Testis (tissue), 3 donors: ENCODE results near the gene LRRC2. TPM values are rescaled to one million over a fixed set of nuclear protein-coding genes. Genes with fewer than 3 reads are reported as not detected.

Source experiments
- DNase-seq: peaks from one replicate; pipeline ENCODE4 v3.0.0-alpha.2; 2019
- H3K27ac ChIP-seq, 2 donors: fragments of 200-600 bp; sonication (generic); one replicate each; pipeline ENCODE4 v1.5.1; 2019
- H3K27me3 ChIP-seq: fragments of 200-600 bp; sonication (generic); one replicate; pipeline ENCODE4 v1.5.1; 2019
- H3K36me3 ChIP-seq: fragments of 200-600 bp; sonication (generic); one replicate; pipeline ENCODE4 v1.5.1; 2017; ENCODE audit warnings: low read depth; ENCODE audit errors: missing control alignments
- H3K4me1 ChIP-seq: fragments of 200-600 bp; sonication (generic); one replicate; pipeline ENCODE4 v1.5.1; 2019
- H3K4me3 ChIP-seq, 2 donors: fragments of 200-600 bp; sonication (generic); one replicate each; pipeline ENCODE4 v1.5.1; 2017 to 2019
- H3K9me3 ChIP-seq: fragments of 200-600 bp; sonication (generic); one replicate; pipeline ENCODE4 v1.5.1; 2017
- POLR2A ChIP-seq: fragments of 450-650 bp; IDR thresholded peaks from one replicate; pipeline ENCODE4 v1.6.1; 2017; ENCODE audit warnings: antibody characterized with exemption, mild to moderate bottlenecking, moderate library complexity
- WGBS, 2 donors: methylation state at CpG; one replicate each; pipeline ENCODE4 v1.1.5; 2018; 5-methylcytosine and 5-hydroxymethylcytosine counted together
- intact Hi-C: fragments of 100-400 bp; cut with DNase I; formaldehyde crosslinking; loops from one replicate; pipeline ENCODE4 v1.15.1; 2023; ENCODE audit warnings: low total_unique reads
- polyA plus RNA-seq: library from polyadenylated mRNA; stranded (reverse); fragments of 350-450 nt; fragmentation: Illumina TruSeq; extraction: RNeasy Lipid Tissue Mini Kit (QIAGEN cat#74804); gene quantifications from one replicate; pipeline ENCODE4 v1.2.3, GENCODE V29; 2014; ENCODE audit warnings: low read depth, low replicate concordance; ENCODE audit not compliant: insufficient read depth
- total RNA-seq, 2 donors: library from RNA; depleted of rRNA; stranded (reverse); fragments of >200 nt; gene quantifications; one replicate each; pipeline ENCODE4 v1.2.3, GENCODE V29; 2016
- TF ChIP-seq, protein P1 (sequence below), 3 experiments: fragments of 450-650 bp in 2 of 3; fragments of 200-600 bp in 1 of 3; sonication (generic) in 1 of 3; IDR thresholded peaks; one replicate each; pipeline ENCODE4 v1.5.1; 2016 to 2019; ENCODE audit warnings: antibody characterized with exemption in 3 of 3, mild to moderate bottlenecking in 2 of 3, moderate library complexity in 1 of 3

The LRRC2 gene
- total and polyA plus RNA-seq, 3 donors from 2014 or later = 0.71 to 2.2 (median 0.99) TPM

DNA sequence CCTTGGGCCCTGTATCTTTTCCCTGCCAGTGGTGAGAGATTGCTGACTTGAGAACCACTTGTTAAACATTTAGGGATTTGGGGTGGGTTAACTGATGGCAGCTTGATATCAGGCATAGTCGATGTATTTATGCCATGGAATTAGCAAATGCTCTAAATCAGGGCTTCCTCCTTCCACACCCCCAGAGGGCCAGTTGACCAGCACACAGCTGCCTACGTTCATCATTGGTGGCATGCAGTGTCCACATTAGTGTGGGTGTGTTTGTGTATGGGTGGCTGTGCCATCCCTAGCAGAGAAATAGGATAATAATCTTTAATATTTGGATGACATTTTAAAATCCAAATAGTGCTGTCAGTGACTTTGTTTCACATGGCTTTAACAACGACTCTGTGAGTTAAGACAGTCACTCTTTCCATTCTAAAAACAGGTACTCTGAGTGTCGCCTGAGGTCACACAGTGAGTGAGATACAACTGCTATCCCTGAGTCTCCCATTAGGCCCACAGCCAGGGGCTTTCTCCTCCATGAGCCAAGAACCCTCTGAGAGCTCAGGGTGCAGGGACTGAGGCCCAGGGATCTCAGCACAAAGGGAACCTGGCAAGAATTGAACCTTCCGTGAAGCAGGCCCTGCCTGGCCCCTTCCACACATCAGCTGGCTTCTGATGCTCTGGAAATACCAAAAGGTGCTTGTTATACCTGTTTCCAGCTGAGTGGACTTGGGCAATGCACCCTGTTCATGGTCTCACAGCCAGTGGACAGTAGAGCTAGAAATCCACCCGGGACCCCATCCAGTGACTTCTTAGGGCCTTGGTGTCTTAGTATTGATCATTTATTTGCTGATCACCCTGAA is 97.1 kb downstream of the LRRC2 start:
- intact Hi-C loops = no loop called here

GRCh38 chr3:46467562-46467961 is 98.5 kb downstream of the LRRC2 start:
- H3K27me3 ChIP-seq = no peaks in the 10 kb centered on the region
- H3K4me1 ChIP-seq = peaks cover 4% of the 10 kb centered on the region
- 88% methylated on average over 4 of the region's 4 CpGs for WGBS, 2 donors

More for the DNA sequence above, 97.1 kb downstream of the LRRC2 start:
- peaks cover 4% of the 10 kb centered on the region for H3K4me1 ChIP-seq
- no peaks in the 10 kb centered on the region for H3K36me3 ChIP-seq
- no peaks in the 10 kb centered on the region for H3K9me3 ChIP-seq
- H3K27me3 ChIP-seq = no peaks in the 10 kb centered on the region
- no peak overlapping the region for H3K4me3 ChIP-seq
- no peak for DNase-seq
- H3K27ac ChIP-seq = no peak overlapping the region
- no peak for TF ChIP-seq POLR2A
- TF ChIP-seq, protein P1, sequence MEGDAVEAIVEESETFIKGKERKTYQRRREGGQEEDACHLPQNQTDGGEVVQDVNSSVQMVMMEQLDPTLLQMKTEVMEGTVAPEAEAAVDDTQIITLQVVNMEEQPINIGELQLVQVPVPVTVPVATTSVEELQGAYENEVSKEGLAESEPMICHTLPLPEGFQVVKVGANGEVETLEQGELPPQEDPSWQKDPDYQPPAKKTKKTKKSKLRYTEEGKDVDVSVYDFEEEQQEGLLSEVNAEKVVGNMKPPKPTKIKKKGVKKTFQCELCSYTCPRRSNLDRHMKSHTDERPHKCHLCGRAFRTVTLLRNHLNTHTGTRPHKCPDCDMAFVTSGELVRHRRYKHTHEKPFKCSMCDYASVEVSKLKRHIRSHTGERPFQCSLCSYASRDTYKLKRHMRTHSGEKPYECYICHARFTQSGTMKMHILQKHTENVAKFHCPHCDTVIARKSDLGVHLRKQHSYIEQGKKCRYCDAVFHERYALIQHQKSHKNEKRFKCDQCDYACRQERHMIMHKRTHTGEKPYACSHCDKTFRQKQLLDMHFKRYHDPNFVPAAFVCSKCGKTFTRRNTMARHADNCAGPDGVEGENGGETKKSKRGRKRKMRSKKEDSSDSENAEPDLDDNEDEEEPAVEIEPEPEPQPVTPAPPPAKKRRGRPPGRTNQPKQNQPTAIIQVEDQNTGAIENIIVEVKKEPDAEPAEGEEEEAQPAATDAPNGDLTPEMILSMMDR (IDR thresholded peaks at IDR 0.05) = no peak
- WGBS, 2 donors = 83 to 92% methylated on average over 6 of the region's 6 CpGs

GRCh38 chr3:46466871-46467403 is 99.2 kb downstream of the LRRC2 start:
- no peaks in the 10 kb centered on the region for H3K36me3 ChIP-seq
- peaks cover 4% of the 10 kb centered on the region for H3K4me1 ChIP-seq
- no peaks in the 10 kb centered on the region for H3K27me3 ChIP-seq
- 56 to 57% methylated on average over 1 of the region's 1 CpG for WGBS, 2 donors
- TF ChIP-seq POLR2A = no peak
- TF ChIP-seq, protein P1 (IDR thresholded peaks at IDR 0.05) = no peak
- DNase-seq = no peak
- no peaks in the 10 kb centered on the region for H3K9me3 ChIP-seq
- intact Hi-C loops = no loop called here
- no peak overlapping the region for H3K27ac ChIP-seq
- H3K4me3 ChIP-seq = no peak overlapping the region

More at GRCh38 chr3:46467562-46467961, 98.5 kb downstream of the LRRC2 start:
- Histone ChIP-seq H3K27ac (no peak overlapping the region), H3K36me3 (no peaks in the 10 kb centered on the region), H3K9me3 (no peaks in the 10 kb centered on the region), H3K4me3 (no peak overlapping the region)
- no peak for TF ChIP-seq POLR2A
- TF ChIP-seq, protein P1 (IDR thresholded peaks at IDR 0.05) = no peak
- intact Hi-C loops = no loop called here
- DNase-seq = no peak

DNA sequence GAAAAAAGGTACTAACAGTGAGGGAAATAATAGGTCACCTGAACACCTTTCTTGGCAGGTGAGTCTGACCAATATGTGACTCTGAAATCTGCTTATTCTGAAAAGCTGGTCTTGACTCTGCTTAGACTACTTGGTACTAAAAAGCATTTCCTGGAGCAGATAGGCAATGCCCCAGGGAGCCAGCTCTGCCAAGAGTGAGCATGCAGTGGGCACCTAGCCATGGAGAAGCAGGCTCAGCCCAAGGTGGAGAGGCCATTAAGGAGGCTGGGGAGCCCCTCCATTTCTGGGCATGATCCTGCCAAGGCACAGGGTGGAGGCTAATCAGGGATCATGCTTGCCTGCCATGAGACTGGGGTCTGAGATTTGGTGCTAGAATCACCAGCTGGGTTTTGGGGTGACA is 99.8 kb downstream of the LRRC2 start:
- Histone ChIP-seq H3K4me1 (peaks cover 4% of the 10 kb centered on the region), H3K36me3 (no peaks in the 10 kb centered on the region), H3K9me3 (no peaks in the 10 kb centered on the region), H3K4me3 (no peak overlapping the region), H3K27me3 (no peaks in the 10 kb centered on the region), H3K27ac (no peak overlapping the region)
- TF ChIP-seq, protein P1 (IDR thresholded peaks at IDR 0.05) = no peak
- no peak for TF ChIP-seq POLR2A
- intact Hi-C loops = no loop called here
- DNase-seq = no peak

Other genes starting within 250 kb of the LRRC2 start
- gene CCR2, start 212.2 kb downstream of the LRRC2 start, total RNA-seq = 1 to 10 TPM in 1 of 2 donors, not detected in 1; 1.2 TPM
- 2.7 TPM for gene CCR2, start 212.2 kb downstream of the LRRC2 start, polyA plus RNA-seq
- under 1 TPM in 1 of 2 donors, not detected in 1; 0.56 TPM for gene CCR5, start 195.4 kb downstream of the LRRC2 start, total RNA-seq
- gene CCR5, start 195.4 kb downstream of the LRRC2 start, polyA plus RNA-seq = 3.3 TPM
- under 1 TPM; 0.31 to 0.87 TPM for gene CCRL2, start 159.0 kb downstream of the LRRC2 start, total RNA-seq
- 1.2 TPM for gene CCRL2, start 159.0 kb downstream of the LRRC2 start, polyA plus RNA-seq
- under 1 TPM; 0.31 to 0.43 TPM for gene LTF, start 101.4 kb downstream of the LRRC2 start, total RNA-seq
- 7.8 TPM for gene LTF, start 101.4 kb downstream of the LRRC2 start, polyA plus RNA-seq
- 1 to 10 TPM in 1 of 2 donors, under 1 TPM in 1; 0.50 to 1.1 TPM for gene RTP3, start 68.3 kb downstream of the LRRC2 start, total RNA-seq
- gene RTP3, start 68.3 kb downstream of the LRRC2 start, polyA plus RNA-seq = 2.0 TPM
- gene FAM240A, start 46.2 kb upstream of the LRRC2 start, total RNA-seq = not detected
- gene FAM240A, start 46.2 kb upstream of the LRRC2 start, polyA plus RNA-seq = not detected
- gene ALS2CL, start 127.4 kb upstream of the LRRC2 start, total RNA-seq = 10 to 100 TPM in 1 of 2 donors, 1 to 10 TPM in 1; 5.4 to 11.2 TPM
- 4.4 TPM for gene ALS2CL, start 127.4 kb upstream of the LRRC2 start, polyA plus RNA-seq
- gene TMIE, start 135.1 kb upstream of the LRRC2 start, total RNA-seq = 1 to 10 TPM; 1.5 to 2.3 TPM
- gene TMIE, start 135.1 kb upstream of the LRRC2 start, polyA plus RNA-seq = 1.8 TPM
- gene PRSS50, start 151.6 kb upstream of the LRRC2 start, total RNA-seq = 1 to 10 TPM; 3.8 to 6.2 TPM
- 0.92 TPM for gene PRSS50, start 151.6 kb upstream of the LRRC2 start, polyA plus RNA-seq